Prostate gland (tissue), 2 donors: ENCODE data around the gene CHTF8. TPM values are rescaled to one million over a fixed set of nuclear protein-coding genes. Genes with fewer than 3 reads are reported as not detected.
A peak's percentile ranks its signal among the peaks of the same experiment; 100 is the strongest.
"Not testable (repeated sequence)": the region's sequence is repeated elsewhere in the genome, so short reads cannot be mapped to it uniquely, and the experiment has no call there.

Experiments used
- DNase-seq: peaks from one replicate; pipeline ENCODE4 v3.0.0-alpha.2; 2019; ENCODE audit warnings: low spot score
- H3K27ac ChIP-seq, 2 donors: fragments of 200-600 bp; sonication (generic); 2 replicates each; pipeline ENCODE4 v1.5.1; 2017 to 2019
- H3K27me3 ChIP-seq: fragments of 200-600 bp; sonication (generic); replicated peaks from 2 replicates; pipeline ENCODE4 v1.5.1; 2019; ENCODE audit not compliant: insufficient read depth
- H3K36me3 ChIP-seq, 2 donors: fragments of 200-600 bp; sonication (generic); 1 replicate in 1 of 2; 2 replicates in 1 of 2; pipeline versions ENCODE4 v1.5.1 to v1.8.1; 2017 to 2019
- H3K4me1 ChIP-seq: fragments of 200-600 bp; sonication (generic); replicated peaks from 2 replicates; pipeline ENCODE4 v1.5.1; 2019
- H3K4me3 ChIP-seq, 2 donors: fragments of 200-600 bp; sonication (generic); 2 replicates each; pipeline ENCODE4 v1.5.1; 2017 to 2019
- H3K9me3 ChIP-seq: fragments of 200-600 bp; sonication (generic); 2 replicates; pipeline ENCODE4 v1.5.1; 2017
- CTCF ChIP-seq, 4 experiments: fragments of 200-600 bp in 2 of 4; fragments of 450-650 bp in 2 of 4; sonication (generic) in 2 of 4; IDR thresholded peaks; 1 replicate in 3 of 4; 2 replicates in 1 of 4; pipeline ENCODE4 v1.5.1; 2016 to 2019; ENCODE audit warnings: antibody characterized with exemption in 4 of 4, mild to moderate bottlenecking in 2 of 4, moderate library complexity in 2 of 4
- POLR2A ChIP-seq: fragments of 450-650 bp; IDR thresholded peaks from one replicate; pipeline ENCODE4 v1.6.1; 2016; ENCODE audit warnings: antibody characterized with exemption, mild to moderate bottlenecking
- POLR2AphosphoS5 ChIP-seq: sonication (generic); formaldehyde crosslinking; IDR thresholded peaks from one replicate; pipeline ENCODE4 v1.6.1; 2017; ENCODE audit warnings: antibody characterized with exemption
- whole genome bisulfite sequencing: methylation state at CpG from one replicate; pipeline ENCODE4 v1.1.5; 2018; 5-methylcytosine and 5-hydroxymethylcytosine counted together
- intact Hi-C: fragments of 100-400 bp; cut with DNase I; formaldehyde crosslinking; loops from one replicate; pipeline ENCODE4 v1.14.2; 2022
- total RNA-seq, 2 donors: library from RNA; depleted of rRNA; stranded (reverse); fragments of >200 nt; gene quantifications; one replicate each; pipeline ENCODE4 v1.1.0, GENCODE V29; 2016

The CHTF8 gene
- total RNA-seq, 2 donors from 2014 or later = 124 to 171 TPM

GRCh38 chr16:69166221-69166833 lies 33.9 kb upstream of the CHTF8 start:
- Histone ChIP-seq H3K36me3 (no peaks in the 10 kb centered on the region), H3K4me1 (no peaks in the 10 kb centered on the region), H3K27ac (no peak overlapping the region), H3K27me3 (no peaks in the 10 kb centered on the region), H3K4me3 (no peak overlapping the region), H3K9me3 (no peaks in the 10 kb centered on the region)
- TF ChIP-seq CTCF (IDR thresholded peaks at IDR 0.05) (no peak), POLR2AphosphoS5 (no peak), POLR2A (no peak)
- intact Hi-C loops = no loop called here
- WGBS = 37% methylated on average over 8 of the region's 8 CpGs
- no peak for DNase-seq

GRCh38 chr16:69165584-69165983 lies 33.2 kb upstream of the CHTF8 start:
- DNase-seq = no peak
- Histone ChIP-seq H3K4me1 (no peaks in the 10 kb centered on the region), H3K9me3 (no peaks in the 10 kb centered on the region), H3K36me3 (no peaks in the 10 kb centered on the region), H3K27me3 (no peaks in the 10 kb centered on the region), H3K27ac (no peak overlapping the region), H3K4me3 (no peak overlapping the region)
- TF ChIP-seq POLR2A (no peak), CTCF (IDR thresholded peaks at IDR 0.05) (no peak), POLR2AphosphoS5 (no peak)
- intact Hi-C loops = no loop called here
- WGBS = 80% methylated on average over 6 of the region's 6 CpGs

GRCh38 chr16:69160192-69160591 lies 27.8 kb upstream of the CHTF8 start:
- Histone ChIP-seq H3K4me1 (no peaks in the 10 kb centered on the region), H3K9me3 (no peaks in the 10 kb centered on the region), H3K4me3 (no peak overlapping the region), H3K27ac (no peak overlapping the region), H3K36me3 (no peaks in the 10 kb centered on the region), H3K27me3 (no peaks in the 10 kb centered on the region)
- DNase-seq = no peak
- intact Hi-C loops = no loop called here
- TF ChIP-seq POLR2AphosphoS5 (no peak), POLR2A (no peak), CTCF (IDR thresholded peaks at IDR 0.05) (no peak)
- 52% methylated on average over 1 of the region's 1 CpG for WGBS

GRCh38 chr16:69157196-69157595 lies 24.8 kb upstream of the CHTF8 start:
- no peak for DNase-seq
- Histone ChIP-seq H3K4me1 (no peaks in the 10 kb centered on the region), H3K4me3 (no peak overlapping the region), H3K27me3 (no peaks in the 10 kb centered on the region), H3K27ac (no peak overlapping the region), H3K9me3 (no peaks in the 10 kb centered on the region), H3K36me3 (no peaks in the 10 kb centered on the region)
- intact Hi-C loops = no loop called here
- 77% methylated on average over 3 of the region's 3 CpGs for WGBS
- TF ChIP-seq POLR2A = no peak
- no peak for TF ChIP-seq CTCF (IDR thresholded peaks at IDR 0.05)
- no peak for TF ChIP-seq POLR2AphosphoS5

- no peak for TF ChIP-seq POLR2A
- peak; percentile 61 for TF ChIP-seq POLR2AphosphoS5
- TF ChIP-seq CTCF (IDR thresholded peaks at IDR 0.05) = peak; percentile 35 to 87 (median 84)
- peak; percentile 73 for DNase-seq
- no peaks in the 10 kb centered on the region for H3K36me3 ChIP-seq
- H3K27me3 ChIP-seq = no peaks in the 10 kb centered on the region
- intact Hi-C loops = loop anchor here (1.0 kb wide), 1 partner anchor 136 kb away; no protein-coding TSS in a partner anchor
- no peaks in the 10 kb centered on the region for H3K4me1 ChIP-seq
- no peak overlapping the region for H3K4me3 ChIP-seq
- WGBS = 55% methylated on average over 16 of the region's 16 CpGs
- H3K9me3 ChIP-seq = no peaks in the 10 kb centered on the region
- no peak overlapping the region for H3K27ac ChIP-seq
Observed at GRCh38 chr16:69150146-69150865, 17.9 kb upstream of the CHTF8 start.

- 73% methylated on average over 9 of the region's 9 CpGs for WGBS
Observed at GRCh38 chr16:69149621-69150020, 17.2 kb upstream of the CHTF8 start.

More at GRCh38 chr16:69149621-69150020, 17.2 kb upstream of the CHTF8 start:
- not testable (repeated sequence) for H3K36me3 ChIP-seq, DNase-seq, H3K4me3 ChIP-seq, H3K9me3 ChIP-seq, H3K4me1 ChIP-seq, H3K27me3 ChIP-seq, H3K27ac ChIP-seq
- intact Hi-C loops = loop anchor here (1.0 kb wide), 1 partner anchor 137 kb away; no protein-coding TSS in a partner anchor
